CD4-positive, alpha-beta T cell treated with Interleukin-21 for 1 hour (primary cell): ENCODE results near the gene KCNH8.

Experiments
- DNase-seq: peaks from one replicate; pipeline ENCODE4 v3.0.0-alpha.2; 2020

Gene KCNH8

DNA sequence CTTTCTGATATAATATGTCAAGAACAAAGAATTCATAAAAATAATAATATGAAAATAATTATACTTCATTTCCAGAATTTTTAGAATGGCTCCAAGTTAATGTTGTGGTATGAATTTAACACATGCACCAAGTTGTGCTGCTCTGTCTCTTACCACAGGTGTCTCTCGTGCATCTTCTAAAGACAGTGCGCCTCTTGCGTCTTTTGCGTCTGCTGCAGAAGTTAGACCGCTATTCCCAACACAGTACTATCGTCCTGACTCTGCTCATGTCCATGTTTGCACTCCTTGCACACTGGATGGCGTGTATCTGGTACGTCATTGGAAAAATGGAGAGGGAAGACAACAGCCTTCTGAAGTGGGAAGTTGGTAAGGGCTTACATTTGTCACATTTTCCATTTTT lies 246.6 kb downstream of the KCNH8 start:
- DNase-seq: no peak

DNA sequence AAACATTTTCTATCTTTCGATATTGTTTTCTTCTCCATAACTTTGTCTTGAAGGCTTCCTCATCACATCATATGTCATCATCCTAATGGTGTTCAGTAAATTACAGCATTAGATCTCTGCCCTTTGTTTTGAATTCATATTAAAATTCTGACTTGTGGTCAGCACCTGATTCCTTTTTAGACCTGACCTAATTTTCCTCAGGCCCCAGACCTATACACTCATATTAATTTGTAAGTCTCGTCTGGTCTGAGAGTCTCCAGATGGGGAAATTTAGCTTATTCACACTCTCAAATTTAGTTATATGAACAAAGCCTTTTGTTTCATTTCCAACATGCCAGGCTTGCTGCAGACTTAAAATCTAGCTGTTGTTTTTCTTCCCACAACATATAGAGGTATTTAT lies 248.4 kb downstream of the KCNH8 start:
- DNase-seq: no peak

- no peak for DNase-seq
Measured at GRCh38 chr3:19399356-19399755, 251.0 kb downstream of the KCNH8 start.

DNA sequence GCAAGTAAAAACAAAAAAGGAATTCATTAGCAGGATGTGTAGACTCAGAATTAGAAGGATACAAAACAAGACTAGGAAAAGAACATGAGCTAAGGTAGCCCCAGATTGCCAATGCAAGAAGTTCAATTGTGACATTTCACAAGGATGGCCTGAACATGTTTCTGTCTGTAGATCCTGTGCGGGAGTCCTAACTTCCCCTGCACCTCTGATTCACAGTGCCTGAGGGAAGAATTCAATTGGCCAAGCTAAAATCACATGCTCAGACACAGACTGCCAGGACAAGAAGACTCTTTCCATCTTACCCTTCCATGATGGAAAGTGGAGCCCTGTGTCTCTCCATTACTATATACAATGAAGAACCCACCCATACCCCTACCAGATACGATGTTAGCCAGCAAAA lies 251.5 kb downstream of the KCNH8 start:
- DNase-seq: no peak

DNA sequence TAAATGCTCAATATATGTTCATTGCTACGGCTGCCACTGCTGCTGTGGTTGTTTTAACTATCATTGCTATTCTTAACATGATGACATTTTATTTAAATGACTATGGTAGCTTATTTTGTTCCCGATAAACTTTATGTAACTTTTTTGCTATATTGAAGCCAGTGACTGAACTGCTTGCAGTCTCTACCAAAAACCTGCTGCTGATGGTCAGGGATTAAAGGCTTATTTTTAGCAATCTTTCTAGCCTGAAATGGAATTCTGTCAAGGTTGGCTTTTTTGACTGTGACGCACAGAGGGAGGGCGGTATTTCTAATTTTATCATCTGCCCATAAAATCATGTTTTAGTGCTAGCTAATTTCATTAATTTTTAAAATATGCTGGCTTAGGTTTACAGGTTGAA lies 271.8 kb downstream of the KCNH8 start:
- DNase-seq: no peak

DNA sequence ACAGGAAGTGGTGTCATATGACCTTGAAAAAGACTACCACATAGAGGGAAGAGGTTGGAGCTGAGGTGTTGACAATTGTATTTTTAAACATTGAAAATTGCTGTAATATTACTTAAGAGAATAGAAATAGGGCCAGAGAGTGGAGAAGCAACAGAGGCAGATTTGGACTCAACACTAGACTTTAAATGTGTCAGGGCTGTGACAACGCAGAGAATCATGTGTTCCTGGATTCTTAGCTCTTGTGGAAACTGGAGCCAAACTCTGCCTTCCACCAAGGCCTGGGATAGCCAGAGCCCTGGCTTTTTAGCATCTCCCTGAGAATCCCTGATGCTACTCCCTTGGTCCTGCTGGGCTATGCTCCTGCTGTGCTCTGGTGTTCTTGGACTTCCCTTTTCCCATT lies 277.5 kb downstream of the KCNH8 start:
- no peak for DNase-seq

- DNase-seq: no peak
Measured at GRCh38 chr3:19427422-19428149, 279.3 kb downstream of the KCNH8 start.

GRCh38 chr3:19428729-19429128 lies 280.4 kb downstream of the KCNH8 start:
- no peak for DNase-seq

- DNase-seq: no peak
Measured at GRCh38 chr3:19432669-19433068, 284.4 kb downstream of the KCNH8 start.

DNA sequence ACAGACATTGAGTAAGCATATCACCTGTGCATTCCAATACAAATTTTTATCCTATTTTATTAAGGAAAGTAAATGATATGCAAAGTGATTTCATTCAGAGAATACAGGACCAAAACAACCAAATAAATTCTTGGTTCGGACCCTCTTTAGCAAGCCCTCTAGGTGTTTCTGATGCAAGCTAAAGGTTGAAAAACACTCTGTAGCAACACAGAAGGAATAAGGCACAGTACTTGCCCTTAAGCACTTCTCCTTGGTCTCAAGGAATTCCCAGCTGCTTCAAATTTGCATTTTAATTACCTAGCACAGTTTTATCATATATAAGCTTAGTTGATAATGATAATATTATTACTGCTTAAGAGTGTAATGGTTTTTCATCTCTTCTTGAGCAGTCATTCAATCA lies 288.4 kb downstream of the KCNH8 start:
- DNase-seq: no peak

DNA sequence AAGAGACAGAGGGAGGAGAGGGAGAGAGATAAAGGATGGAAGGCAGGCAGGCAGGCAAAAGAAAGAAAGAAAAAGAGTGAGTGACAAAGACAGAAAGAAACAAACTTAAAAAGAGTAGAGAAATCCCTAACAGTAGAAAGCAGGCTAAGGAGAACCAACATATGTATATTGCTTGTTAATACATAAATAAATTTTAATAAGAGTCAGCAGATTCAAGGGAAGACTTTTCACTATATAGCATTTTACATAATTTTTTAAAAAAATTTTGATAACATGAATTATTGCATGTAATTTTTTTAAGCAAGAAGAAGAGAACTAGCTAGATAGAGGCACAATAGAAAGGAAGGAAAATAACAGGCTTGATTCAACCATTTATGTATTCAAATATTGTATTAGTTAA lies 291.6 kb downstream of the KCNH8 start:
- no peak for DNase-seq

GRCh38 chr3:19446138-19446537 lies 297.8 kb downstream of the KCNH8 start:
- DNase-seq: no peak

- no peak for DNase-seq
Measured at GRCh38 chr3:19446687-19447086, 298.4 kb downstream of the KCNH8 start.

DNA sequence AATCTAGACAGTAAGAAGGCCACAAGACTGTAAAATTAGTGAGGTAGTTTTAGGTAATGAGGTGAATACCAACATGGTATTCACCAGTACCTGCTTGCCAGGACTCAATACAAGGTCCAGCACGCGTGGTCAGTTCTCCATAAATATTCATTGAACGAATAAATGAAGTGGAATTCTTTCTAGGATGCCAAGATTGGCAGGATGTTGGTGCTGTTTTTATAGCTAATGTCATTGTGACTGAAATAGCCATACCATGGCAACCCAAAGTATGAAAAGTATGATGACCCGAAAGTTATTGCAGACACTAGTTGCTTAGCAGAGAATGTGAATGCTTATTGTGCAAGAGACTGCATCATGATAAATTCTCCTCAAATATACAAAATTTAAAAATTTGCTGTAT lies 307.2 kb downstream of the KCNH8 start:
- DNase-seq: no peak

- no peak for DNase-seq
Measured at GRCh38 chr3:19456738-19457137, 308.4 kb downstream of the KCNH8 start.

DNA sequence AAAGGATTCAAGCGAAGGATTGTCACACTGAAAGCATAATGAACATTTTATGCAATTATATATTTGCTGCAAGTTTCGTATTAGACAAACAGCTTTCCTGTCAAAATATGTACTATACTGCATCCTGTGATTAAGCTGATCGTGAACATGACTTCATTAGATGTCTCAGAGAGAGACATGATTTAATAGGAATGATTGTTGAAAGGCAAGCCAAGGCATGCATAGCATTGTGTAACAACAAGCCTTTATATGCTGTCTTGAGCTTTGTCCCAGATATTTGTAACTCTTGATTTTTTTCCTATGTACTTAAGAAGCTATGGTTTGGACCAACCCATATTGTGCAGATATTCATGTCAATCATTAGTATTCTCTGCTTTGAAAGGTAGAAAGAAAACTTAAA lies 309.1 kb downstream of the KCNH8 start:
- DNase-seq: no peak

DNA sequence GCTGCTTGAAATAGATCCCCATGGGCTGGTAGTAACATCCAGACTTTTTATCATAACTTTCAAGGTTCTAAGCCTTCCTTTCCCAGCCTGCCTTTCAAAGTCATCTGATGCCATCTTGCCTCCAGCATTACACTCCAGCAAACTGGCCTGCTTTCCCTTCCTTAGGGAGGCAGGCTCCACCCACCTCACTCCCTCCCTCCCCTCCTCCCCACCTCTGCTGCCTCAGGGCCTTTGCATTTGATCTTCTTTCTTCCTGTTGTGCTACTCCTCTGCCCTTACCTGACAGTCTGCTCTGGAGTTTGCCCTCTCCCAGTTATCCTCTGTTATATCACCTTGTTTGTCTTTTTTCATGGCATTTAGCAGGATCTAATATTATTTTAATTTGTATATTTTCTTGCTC lies 319.5 kb downstream of the KCNH8 start:
- no peak for DNase-seq

- DNase-seq: no peak
Measured at GRCh38 chr3:19471138-19471537, 322.8 kb downstream of the KCNH8 start.

DNA sequence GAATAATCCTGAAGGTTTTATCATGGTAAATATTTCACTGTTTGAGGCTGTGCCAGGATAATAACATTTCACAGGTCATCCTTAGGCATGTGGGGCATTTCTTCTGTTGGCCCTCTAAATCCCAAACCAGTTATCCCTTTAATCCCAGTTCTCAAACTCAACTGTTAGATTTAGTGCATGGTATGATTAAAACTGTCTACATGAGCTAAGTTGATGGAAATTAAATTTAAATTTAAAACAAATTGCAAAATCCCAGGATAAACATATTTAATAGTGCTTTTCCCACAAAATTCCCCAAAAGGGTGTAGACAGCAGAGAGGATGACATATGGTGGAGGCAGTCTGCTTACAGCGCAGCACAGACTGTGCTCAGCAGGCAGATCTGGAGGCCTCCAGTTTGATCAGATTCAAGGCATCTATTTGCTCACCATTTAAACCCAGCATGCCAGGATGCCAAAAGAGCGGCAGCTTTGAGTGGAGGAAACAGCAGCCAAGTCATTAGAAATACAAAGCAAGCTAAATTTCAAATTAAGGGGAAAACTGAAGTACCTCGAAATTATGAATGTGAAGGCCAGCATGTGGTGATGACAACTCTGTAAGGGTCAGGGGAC lies 325.8 kb downstream of the KCNH8 start:
- no peak for DNase-seq

- DNase-seq: no peak
Measured at GRCh38 chr3:19476281-19476680, 328.0 kb downstream of the KCNH8 start.

DNA sequence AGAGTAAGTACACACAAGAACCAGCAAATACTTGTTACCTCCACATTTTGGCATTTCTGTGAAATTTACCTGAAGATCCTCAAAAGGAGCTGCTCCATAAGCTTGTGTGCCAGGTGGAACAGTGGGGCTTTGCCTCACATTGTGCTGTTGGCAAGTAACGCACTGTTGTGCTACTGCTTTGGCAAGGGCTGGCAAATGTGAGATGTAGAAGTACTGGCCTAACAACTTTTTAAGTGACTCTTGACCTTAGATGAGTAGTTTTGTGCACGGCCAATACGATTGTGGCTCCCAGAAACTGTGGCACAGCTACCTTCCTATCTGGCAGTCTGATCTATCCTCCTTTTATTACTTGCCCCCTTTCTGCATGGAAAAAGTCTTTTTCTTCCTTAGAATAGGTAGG lies 337.0 kb downstream of the KCNH8 start:
- DNase-seq: no peak

- no peak for DNase-seq
Measured at GRCh38 chr3:19487386-19487785, 339.1 kb downstream of the KCNH8 start.

GRCh38 chr3:19488939-19489338 lies 340.6 kb downstream of the KCNH8 start:
- no peak for DNase-seq

DNA sequence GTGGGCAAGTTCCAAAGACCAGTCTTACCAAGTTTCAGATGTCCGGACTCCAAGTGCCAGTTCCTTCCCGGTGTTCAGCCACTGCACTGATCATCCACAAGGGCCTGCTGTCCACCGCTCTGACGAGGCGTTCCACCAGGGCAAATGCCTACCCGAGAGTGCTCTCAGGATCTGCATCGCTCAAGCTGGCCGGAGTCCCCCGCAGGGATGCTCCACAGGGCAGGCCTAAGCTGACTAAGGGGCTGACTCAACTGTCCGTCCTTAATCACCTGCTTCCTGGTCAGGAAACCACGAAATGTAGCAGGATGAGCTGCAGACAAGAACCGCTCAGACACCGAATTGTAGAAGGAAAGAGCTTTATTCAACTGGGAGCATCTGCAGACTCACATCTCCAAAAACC lies 341.6 kb downstream of the KCNH8 start:
- DNase-seq: no peak

GRCh38 chr3:19506171-19506570 lies 357.9 kb downstream of the KCNH8 start:
- DNase-seq: no peak
